Measurements from ENCODE around the gene SUMF2.
"Not testable (repeated sequence)": the region's sequence is repeated elsewhere in the genome, so short reads cannot be mapped to it uniquely, and the experiment has no call there.

Gene SUMF2

DNA sequence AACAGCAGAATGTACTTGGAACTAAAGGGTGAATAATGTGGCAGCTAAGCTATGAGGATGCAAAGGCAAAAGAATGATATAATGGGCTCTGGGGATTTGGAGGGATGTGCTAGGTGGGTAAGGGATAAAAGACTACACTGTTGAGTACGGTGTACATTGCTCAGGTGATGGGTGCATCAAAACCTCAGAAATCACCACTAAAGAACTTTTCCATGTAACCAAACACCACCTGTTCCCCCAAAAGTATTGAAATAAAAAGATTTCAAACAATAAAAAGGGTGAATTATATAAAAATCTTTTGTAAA is 43.8 kb downstream of the SUMF2 start:
- DNase-seq = no peak

DNA sequence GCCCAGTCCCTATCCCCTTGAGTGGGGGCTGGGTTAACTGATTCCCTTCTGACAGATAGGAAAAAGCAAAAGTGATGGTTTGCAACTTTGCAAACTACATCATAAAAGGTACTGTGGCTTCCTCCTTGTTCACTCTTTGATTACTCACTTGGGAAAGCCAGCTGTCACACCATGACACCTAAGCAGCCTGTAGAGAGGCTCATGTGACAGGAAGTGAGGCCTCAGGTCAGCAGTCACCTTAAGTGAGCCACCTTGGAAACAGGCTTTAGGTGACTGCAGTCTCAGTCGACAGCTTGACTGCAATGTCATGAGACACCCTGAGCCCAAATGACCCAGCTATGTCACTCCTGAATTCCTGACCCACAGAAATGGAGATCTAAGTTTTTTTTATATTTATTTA is 46.5 kb downstream of the SUMF2 start:
- DNase-seq = no peak

DNA sequence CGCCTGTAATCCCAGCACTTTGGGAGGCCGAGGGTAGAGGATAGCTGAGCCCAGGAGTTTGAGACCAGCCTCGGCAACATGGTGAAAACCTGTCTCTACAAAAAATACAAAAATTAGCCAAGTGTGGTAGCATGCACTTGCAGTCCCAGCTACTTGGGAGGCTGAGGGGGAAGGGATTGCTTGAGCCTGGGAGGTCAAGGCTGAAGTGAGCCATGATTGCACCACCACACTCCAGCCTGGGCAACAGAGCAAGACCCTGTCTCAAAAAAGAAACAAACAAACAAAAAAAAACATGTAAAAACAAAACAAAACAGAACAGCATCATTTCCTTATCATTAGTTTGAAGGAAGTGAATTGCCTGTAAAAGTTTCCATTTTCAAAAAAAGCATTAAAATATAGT is 48.2 kb downstream of the SUMF2 start:
- DNase-seq = not testable (repeated sequence)

DNA sequence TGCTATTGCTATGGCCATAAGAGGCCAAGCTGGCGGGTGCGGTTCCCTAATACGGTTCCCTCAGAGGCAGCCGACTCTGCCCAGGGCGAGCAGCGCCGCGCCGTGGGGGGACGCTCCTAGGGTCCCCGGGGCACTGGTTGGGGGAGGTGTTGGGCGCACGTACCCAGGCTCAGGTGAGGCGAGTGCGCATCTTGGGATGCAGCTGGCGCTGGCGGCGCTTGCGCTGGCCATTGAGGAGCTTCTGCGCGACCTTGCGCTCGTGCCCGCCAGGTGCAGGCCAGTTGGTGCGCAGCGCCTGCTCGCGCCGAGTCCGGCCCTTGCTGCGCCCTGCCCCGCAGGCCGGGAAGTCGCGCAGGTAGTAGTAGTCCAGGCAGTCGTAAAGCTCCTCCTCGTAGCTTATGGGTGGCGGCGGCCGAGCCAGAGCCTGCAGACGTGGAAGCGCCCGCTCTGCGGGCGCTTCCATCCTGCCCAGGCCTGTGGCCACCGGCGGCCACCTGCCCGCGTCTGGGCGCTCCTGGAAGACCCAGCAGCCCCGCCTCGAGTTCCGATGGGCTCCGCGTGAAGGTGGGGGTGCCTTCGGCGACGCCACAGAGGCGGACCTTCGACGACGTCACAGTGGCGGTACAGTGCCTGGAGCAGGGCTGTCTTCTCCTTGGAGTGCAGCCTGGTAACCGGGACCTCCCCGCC is 51.9 kb downstream of the SUMF2 start, which contains the start of gene NUPR2:
NUPR2 (minus strand) TSS at position 566 of the 687 bp plus-strand sequence; CDS start at position 463, 103 bp downstream.
- no peak for DNase-seq

DNA sequence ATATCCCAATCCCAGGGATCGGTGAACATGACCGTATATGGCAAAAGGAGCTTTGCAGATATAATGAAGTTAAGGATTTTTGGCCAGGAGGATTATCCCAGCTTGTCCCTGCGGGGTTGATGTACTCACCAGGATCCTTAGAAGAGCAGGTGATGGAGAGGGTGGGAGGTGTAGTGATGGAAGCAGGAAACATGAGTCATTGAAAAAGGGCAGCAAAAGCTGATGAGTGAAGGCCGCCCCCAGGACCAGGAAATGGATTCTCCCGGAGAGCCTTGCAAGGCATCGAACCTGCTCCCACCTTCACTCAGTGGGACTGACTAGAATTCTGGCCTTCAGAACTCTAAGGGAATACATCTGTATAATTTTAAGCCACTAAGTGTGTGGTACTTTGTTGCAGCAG is 57.4 kb downstream of the SUMF2 start:
- DNase-seq = no peak

DNA sequence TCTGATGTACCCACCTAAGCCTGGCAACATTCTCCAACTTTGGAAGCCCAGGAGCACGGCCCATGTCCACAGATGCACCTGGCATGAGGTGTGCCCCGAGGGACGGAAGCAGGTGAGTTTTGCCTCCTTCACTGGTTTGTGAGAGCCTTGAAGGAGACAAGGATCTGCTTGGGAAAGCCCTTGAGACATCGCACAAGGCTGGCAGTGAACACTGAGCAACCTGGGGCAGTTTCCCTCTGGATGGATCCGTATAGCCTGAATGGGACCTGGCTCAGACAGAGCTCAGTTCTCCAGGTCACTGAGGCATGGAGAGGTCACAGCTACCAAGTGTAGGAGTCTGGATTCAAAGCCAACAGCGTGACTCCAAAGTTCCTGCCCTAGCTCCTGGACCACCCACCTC is 60.9 kb downstream of the SUMF2 start:
- no peak for DNase-seq

DNA sequence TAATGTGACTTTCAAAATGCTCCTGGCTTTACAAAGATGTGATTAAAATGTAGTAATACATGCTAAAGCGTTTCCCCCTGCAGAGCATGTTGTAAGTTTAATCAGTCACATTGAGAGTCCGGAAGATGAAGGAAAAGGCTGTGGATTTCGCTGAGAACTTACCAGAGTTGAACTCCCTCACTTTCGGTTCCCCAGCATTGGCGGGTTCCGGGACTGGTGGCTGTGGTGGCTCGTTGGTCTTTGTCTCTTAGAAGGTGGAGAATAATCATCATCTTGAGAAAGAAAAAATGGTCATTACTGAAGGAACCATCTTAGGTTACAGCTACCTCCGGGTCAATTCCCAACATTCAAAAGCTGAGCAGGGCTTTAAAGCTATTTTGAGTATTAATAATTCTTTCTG is 61.7 kb downstream of the SUMF2 start:
- DNase-seq = no peak

DNA sequence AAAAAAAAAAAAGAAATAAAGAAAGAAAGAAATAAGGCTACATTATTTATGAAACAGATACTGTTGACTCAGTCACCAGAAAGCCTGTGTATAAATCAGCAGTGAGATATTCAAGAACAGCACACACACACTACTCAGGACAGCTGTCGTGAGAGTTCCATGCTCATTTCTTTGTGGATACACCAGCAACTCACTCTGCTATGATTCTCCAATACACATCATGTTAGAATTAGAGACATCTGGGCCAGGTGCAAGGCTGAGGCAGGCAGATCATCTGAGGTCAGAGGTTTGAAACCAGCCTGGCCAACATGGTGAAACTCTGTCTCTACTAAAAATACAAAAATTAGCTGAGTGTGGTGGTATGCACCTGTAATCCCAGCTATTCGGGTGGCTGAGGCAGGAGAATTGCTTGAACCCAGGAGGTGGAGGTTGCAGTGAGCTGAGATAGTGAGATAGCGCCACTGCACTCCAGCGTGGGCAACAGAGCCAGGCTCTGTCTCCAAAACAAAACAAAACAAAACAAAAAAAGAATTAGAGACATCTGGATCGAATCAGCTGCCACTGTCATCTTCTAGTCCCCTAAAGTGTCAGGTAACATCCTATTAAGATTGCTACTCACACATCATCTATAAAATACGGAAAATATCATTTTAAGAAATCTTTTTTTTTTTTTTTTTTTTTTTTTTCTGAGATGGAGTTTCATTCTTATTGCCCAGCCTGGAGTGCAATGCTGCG is 63.3 kb downstream of the SUMF2 start:
- DNase-seq = no peak

All from suppressor macrophage (primary cell).